NCI-H1417 (cell line): ENCODE measurements around the gene COPG2.
"Not testable (repeated sequence)": the region's sequence is repeated elsewhere in the genome, so short reads cannot be mapped to it uniquely, and the experiment has no call there.

Experiments used
- DNase-seq, 3 experiments: peaks; one replicate each; lab custom pipeline; 2025; lab: John Stamatoyannopoulos, UW

The COPG2 gene

DNA sequence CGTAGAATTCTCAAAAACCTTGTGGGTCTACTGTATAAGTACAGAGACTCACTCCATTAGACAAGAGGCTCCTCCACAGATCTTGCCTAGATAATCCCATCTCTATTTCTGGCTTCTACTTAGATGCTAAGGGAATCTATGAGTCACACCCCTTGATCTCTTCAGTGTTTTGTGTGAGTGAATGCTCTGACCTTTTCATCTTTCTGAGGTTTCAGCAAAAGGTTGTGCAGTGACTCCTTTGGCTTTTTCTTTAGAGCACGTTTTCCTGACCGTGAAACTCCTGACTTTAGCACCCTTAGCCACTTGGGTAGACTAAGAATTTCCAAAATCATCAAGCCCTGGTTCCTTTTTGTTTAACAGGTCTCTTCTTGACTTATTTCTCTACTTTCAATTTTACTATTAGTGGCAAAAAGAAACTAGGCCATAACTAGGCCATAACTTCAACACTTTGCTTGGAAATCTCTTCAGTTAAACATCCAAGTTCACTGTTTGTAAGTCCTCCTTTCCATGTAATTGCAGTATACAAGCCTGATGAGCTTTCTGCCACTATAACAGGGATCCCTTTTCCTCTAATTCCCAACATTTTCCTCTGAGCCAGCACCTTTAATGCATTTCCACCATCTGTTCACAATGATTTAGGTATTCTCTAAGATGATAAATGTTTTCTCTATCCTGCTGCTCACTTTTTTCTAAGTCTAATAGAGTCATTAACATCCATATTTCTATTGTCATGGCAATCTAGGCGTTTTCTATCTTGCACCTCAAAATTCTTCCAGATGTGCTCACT lies 19.4 kb downstream of the COPG2 start:
- no peak for DNase-seq

- DNase-seq: no peak
Observed at GRCh38 chr7:130648580-130648979, 20.0 kb downstream of the COPG2 start.

DNA sequence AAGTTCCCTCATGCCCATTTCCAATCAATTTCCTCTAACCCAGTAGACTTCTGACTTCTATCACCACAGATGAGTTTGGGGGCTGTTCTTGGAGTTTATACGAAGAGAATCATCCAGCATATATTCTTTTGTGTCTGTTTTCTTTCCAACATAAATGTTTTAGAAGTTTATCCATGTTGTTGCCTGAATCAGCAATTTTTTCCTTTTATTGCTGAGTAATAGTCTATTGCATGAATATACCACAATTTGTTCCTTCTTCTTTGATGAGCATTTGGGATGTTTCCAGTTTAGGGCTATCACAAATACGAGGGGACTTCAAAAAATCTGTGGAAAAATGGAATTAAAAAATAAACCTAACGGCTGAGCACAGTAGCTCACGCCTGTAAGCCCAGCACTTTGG lies 26.2 kb downstream of the COPG2 start:
- no peak for DNase-seq

DNA sequence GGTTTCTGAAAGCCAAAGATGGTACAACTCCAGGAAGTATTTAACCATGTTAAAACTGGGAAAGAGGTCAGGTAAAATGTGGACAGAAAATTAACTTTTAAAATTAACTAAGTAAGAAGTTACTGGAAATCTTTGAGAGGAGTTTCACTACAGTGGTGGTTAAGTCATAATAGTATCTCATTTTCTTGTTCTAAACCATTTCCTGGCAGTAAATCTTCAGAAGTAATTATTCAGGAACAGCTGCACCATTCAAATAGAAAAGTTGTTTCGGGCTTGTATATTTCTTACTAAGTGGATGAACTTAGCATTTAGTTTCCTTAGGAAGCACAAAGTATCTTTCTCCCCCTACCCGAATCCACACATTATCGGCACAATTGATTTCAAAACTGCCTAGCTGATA lies 27.1 kb downstream of the COPG2 start:
- no peak for DNase-seq

DNA sequence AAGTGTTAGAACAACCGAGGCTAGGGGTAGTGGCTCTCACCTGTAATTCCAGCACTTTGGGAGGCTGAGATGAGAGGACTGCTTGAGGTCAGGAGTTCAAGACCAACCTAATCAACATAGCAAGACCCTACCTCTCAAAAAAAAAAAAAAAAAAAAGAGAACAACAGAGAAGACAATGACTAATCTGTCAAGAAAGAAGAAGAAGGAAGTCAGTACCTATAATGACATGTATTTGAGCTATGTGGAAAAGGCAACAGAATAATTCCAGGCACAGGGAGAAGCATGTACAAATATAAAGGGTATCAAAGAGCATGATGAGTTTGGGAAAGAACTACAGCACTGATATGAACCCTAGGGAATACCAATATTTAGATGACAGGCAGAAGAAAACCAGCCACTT lies 27.5 kb downstream of the COPG2 start:
- DNase-seq: no peak

GRCh38 chr7:130639388-130639787 lies 29.2 kb downstream of the COPG2 start:
- no peak for DNase-seq

GRCh38 chr7:130632111-130632510 lies 36.4 kb downstream of the COPG2 start:
- DNase-seq: no peak

DNA sequence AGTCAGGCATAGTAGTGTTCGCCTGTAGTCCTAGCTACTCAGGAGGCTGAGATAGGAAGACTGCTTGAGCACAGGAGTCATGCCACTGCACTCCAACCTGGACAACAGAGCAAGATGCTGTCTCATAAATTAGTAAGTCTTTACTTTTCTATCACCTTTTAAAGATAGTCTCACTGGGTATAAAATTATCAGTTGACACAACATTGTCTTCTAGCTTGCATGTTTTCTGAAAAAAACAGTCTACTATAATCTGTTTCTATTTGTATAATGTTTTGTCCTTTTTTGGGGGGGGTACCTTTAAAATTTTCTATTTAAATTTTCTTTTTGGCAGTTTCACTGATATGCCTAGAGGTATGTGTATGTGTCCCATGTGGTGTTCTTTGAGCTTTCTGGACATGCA lies 39.6 kb downstream of the COPG2 start:
- DNase-seq: no peak

DNA sequence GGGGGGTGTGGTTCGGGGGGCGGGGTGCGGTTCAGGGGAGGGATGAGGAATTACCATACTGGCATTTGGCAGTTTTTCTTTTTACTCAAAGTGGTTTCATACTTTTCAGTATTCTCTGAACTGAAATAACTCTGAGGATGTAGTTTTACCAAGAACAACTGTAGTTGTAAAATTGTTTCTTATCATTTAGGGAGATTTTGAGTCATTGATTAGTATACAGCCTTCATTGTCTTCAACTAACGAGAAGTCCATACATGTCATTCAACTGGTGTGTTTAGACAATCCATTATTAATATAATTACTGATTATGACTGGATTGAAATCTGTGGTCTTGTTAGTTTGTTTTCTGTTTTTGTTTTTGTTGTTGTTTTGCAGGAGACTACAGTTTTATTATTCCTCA lies 40.8 kb downstream of the COPG2 start:
- DNase-seq: no peak

DNA sequence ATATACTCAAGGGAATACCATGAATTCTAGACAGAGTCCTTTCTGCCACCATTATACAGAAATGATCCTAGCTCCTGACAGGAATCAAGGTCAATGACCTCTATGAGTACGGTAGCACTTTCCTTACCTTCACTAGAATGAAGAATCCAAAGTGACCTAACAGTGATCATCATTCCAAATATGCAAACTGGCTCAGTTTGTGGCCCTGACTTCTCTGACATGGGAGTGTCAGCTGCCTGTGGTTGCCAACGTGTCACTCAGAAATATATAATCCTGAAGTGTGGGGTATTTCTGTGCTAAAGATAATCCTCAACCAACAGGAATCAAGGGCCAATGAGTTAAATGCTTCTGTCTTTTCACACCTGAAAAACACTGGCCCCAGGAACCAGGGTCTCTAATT lies 45.7 kb downstream of the COPG2 start:
- no peak for DNase-seq

DNA sequence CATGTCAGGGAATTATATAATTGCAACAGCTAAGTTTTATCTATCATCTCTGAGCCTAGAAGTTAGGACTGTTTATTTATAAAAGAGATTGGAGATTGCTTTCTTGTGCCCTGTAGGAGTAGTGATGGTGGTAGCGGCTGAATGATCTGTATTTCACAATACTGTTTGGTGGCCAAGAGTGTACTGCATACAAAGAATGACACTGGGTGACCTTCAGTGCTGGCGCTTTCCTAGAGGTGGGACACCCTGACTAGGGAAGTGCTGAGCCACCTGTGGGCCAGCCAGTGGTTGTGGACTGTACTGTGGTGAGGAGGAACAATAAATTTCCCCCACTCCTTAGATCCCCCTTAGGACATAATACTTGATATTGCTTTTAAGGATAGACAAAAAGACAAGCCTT lies 53.0 kb downstream of the COPG2 start:
- DNase-seq: no peak

DNA sequence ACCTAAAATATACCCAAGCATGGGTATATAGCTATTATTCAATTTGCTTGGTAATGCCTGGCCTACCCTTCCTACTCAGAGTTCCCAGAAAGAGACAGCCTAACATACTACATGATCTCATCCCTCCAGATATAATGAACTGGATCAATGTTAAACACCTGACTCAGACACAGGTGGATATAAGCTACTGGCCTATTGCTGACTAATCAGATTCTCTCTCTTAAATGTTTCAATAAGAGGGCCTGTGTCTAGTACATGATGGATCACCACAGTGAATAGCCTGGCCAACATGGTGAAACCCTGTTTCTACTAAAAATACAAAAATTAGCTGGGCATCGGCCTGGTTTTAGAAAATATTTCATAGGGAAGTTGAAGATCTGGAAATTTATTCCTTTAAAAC lies 54.1 kb downstream of the COPG2 start:
- DNase-seq: no peak

- DNase-seq: peak in 1 of 3 experiments; percentile 14
Observed at GRCh38 chr7:130611218-130611617, 57.3 kb downstream of the COPG2 start.

- DNase-seq: not testable (repeated sequence)
Observed at GRCh38 chr7:130607066-130607465, 61.5 kb downstream of the COPG2 start.

DNA sequence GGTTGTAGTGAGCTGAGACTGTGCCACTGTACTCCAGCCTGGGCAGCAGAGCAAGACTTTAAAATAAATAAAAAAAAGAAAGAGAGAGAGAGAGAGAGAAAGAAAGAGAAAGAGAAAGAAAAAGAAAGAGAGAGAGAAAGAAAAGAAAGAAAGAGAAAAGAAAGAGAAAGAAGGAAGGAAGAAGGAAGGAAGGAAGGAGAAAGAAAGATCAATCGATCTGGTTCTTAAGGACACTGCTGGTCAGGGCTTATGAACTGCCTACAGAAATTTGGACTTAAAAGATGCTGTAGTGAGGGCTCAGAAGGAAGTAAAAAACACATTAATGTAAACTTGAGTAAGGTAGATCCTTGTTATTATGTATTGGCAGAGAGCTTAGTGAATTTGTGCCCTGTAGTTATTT lies 62.4 kb downstream of the COPG2 start:
- no peak for DNase-seq

- DNase-seq: peak; percentile 60 to 88 (median 73)
Observed at GRCh38 chr7:130598056-130598455, 70.5 kb downstream of the COPG2 start.

GRCh38 chr7:130595986-130596385 lies 72.6 kb downstream of the COPG2 start:
- no peak for DNase-seq

GRCh38 chr7:130593033-130593432 lies 75.5 kb downstream of the COPG2 start:
- DNase-seq: peak in 1 of 3 experiments; percentile 54

- DNase-seq: not testable (repeated sequence)
Observed at GRCh38 chr7:130591464-130591863, 77.1 kb downstream of the COPG2 start.

DNA sequence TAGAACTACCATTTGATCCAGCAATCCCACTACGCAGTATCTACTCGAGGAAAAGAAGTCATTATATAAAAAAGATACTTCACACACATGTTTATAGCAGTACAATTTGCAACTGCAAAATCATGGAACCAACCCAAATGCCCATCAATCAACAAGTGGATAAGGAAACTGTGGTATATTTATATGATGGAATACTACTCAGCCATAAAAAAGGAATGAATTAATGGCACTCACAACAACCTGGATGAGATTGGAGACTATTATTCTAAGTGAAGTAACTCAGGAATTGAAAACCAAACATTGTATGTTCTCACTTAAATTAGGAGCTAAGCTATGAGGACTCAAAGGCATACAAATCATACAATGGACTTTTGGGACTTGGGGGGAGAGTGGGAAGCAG lies 82.6 kb downstream of the COPG2 start:
- DNase-seq: not testable (repeated sequence)

GRCh38 chr7:130575110-130575509 lies 93.4 kb downstream of the COPG2 start:
- DNase-seq: not testable (repeated sequence)

DNA sequence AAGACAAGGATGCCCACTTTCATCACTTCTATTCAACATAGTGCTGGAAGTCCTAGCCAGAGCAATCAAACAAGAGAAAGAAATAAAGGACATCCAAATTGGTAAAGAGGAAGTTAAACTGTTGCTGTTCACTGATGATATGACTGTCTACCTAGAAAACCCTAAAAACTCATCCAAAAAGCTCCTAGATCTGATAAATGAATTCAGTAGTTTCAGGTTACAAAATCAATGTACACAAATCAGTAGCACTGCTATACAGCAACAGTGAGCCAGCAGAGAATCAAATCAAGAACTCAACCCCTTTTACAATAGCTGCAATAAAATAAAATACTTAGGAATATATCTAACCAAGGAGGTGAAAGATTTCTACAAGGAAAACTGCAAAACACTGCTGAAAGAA lies 98.4 kb downstream of the COPG2 start:
- not testable (repeated sequence) for DNase-seq

DNA sequence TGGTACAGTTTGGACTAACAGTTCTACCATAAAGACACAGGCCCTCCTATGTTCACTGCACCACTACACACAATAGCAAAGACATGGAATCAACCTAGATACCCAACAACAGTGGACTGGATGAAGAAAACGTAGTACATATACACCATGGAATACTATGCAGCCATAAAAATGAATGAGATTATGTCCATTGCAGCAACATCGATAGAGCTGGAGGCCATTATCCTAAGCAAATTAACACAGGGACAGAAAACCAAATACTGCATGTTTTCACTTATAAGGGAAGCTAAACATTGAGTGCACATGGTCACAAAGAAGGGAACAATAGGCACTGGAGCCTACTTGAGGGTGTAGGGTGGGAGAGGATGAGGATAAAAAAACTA lies 101.7 kb downstream of the COPG2 start:
- no peak for DNase-seq
